T-helper 22 cell (primary cell): ENCODE measurements around the gene PRLH.
"Not testable (repeated sequence)": the region's sequence is repeated elsewhere in the genome, so short reads cannot be mapped to it uniquely, and the experiment has no call there.

Experiments used
- DNase-seq: peaks from one replicate; pipeline ENCODE4 v3.0.0-alpha.2; 2020; ENCODE audit warnings: low read depth

Gene PRLH

GRCh38 chr2:237583385-237584295, 17.3 kb downstream of the PRLH start:
- DNase-seq = no peak

GRCh38 chr2:237585590-237586221, 19.3 kb downstream of the PRLH start:
- DNase-seq = no peak

GRCh38 chr2:237588044-237588696, 21.8 kb downstream of the PRLH start:
- no peak for DNase-seq

- no peak for DNase-seq
Observed at GRCh38 chr2:237590272-237591140, 24.1 kb downstream of the PRLH start, which contains the start of gene RAB17. RAB17 (minus strand) TSS chr2:237590734; CDS start chr2:237586154, 4,580 bp downstream.

- no peak for DNase-seq
Observed at GRCh38 chr2:237591141-237591881, 24.9 kb downstream of the PRLH start.

GRCh38 chr2:237592425-237592980, 26.1 kb downstream of the PRLH start:
- no peak for DNase-seq

GRCh38 chr2:237593036-237593435, 26.7 kb downstream of the PRLH start:
- no peak for DNase-seq

GRCh38 chr2:237593596-237594320, 27.4 kb downstream of the PRLH start:
- no peak for DNase-seq

GRCh38 chr2:237594514-237594871, 28.1 kb downstream of the PRLH start:
- DNase-seq = no peak

- not testable (repeated sequence) for DNase-seq
Observed at GRCh38 chr2:237595829-237596519, 29.6 kb downstream of the PRLH start.

- DNase-seq = no peak
Observed at GRCh38 chr2:237596520-237597195, 30.3 kb downstream of the PRLH start.

- no peak for DNase-seq
Observed at GRCh38 chr2:237597196-237598145, 31.1 kb downstream of the PRLH start.

- no peak for DNase-seq
Observed at GRCh38 chr2:237598468-237599208, 32.3 kb downstream of the PRLH start.

- no peak for DNase-seq
Observed at GRCh38 chr2:237599465-237600110, 33.2 kb downstream of the PRLH start.

GRCh38 chr2:237600205-237600846, 34.0 kb downstream of the PRLH start:
- no peak for DNase-seq
